Ammon's horn (tissue), 1 donor: ENCODE data around the gene NFKB1.
A peak's percentile ranks its signal among the peaks of the same experiment; 100 is the strongest.
"Not testable (repeated sequence)": the region's sequence is repeated elsewhere in the genome, so short reads cannot be mapped to it uniquely, and the experiment has no call there.

ENCODE experiments used
- DNase-seq: peaks from one replicate; pipeline ENCODE4 v3.0.0-alpha.2; 2016; ENCODE audit warnings: low spot score

NFKB1 gene

GRCh38 chr4:102500696-102501446 lies at the start of gene NFKB1:
NFKB1 (plus strand) TSS chr4:102501359; CDS start chr4:102525519, 24,160 bp downstream.
- DNase-seq: peak; percentile 74

GRCh38 chr4:102452854-102453253 lies 48.3 kb upstream of the NFKB1 start:
- no peak for DNase-seq

- no peak for DNase-seq
These were observed 47.3 kb upstream of the NFKB1 start for GRCh38 chr4:102453827-102454226.

DNA sequence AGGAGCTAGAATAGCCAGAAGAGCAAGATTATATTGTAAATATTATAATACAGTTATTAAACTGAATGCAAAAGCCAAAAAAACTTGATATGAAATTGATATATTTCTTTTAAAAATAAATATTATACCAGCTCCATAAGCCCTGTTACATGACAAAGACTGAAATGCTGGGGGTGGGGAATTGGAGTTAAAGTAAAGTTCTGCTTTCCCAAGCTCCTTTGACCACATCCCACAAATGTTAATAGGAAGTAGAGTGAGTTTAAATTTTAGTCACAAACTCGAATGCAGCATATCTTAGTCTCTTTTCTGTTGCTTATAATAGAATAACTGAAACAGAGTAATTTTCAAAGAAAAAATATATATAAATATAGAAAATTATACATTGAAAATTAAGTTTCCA lies 46.9 kb upstream of the NFKB1 start:
- DNase-seq: no peak

DNA sequence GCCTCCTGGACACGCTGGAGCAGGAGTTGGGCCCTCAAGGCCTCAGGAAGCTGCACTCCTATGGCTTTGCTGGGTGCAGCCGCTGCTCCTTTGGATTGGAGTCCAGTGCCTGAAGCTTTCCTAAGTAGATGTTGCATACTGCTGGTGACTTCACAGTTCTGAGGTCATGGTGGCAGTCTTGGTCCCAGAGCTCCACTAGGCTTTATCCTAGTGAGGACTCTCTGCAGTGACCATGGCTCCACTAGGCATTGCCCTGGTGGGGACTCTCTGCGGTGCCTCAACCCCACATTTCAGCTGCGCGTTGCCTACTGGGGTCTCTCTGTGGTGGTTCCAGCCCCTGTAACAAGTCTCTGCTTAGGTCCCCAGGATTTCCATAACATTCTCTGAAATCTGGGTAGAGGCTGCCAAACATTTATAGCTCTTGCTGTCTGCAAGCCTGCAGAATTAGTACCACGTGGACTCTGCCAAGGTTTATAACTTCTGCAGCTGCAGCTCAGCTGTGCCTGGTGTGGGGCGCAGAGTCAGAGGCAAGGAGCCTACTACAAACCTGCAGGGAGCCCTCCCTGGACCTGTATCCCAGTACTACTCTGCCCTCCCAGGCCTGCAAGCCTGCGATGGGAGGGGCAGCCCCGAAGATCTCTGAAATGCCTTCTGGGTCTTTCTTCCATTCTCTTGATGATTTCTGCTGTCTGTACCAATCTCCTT lies 46.0 kb upstream of the NFKB1 start:
- no peak for DNase-seq

GRCh38 chr4:102455750-102456149 lies 45.4 kb upstream of the NFKB1 start:
- no peak for DNase-seq

DNA sequence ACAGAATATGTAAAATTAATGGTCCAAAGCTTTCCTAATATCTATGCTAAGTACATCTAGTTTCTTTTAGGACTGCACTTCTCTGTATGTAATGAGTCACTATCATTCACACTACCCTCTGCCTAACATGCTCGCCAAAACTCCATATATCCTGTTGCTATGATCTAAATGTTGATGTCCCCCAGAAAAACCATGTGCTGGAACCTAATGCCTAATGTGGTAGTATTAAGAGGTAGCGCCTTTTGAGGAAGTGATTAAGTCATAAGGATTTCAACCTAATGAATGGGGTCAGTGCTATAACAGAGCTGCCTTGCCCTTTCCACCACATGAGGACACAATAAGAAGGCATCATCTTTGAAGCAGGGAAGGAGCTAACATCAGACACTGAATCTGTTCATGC lies 34.9 kb upstream of the NFKB1 start:
- DNase-seq: no peak

- no peak for DNase-seq
These were observed 31.4 kb upstream of the NFKB1 start for GRCh38 chr4:102469806-102470205.

DNA sequence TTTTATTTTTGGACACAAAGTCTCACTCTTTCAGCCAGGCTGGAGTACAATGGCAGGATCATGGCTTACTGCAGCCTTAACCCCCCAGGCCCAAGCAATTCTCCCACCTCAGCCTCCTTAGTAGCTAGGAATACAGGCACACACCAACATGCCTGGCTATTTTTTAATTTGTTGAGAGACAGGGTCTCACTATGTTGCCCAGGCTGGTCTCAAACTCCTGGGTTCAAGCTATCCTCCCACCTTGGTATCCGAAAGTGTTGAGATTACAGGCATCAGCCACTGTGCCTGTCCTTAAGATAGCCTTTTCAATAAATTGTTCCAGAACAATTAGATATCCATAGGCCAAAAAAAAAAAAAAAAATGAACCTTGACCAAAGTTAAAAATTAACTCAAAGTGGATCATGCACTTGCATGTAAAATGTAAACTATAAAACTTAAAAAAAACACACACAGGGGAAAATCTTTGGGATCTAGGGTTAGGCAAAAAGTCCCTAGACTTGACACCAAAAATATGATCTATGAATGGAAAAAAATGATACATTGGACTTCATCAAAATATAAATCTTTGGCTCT lies 28.6 kb upstream of the NFKB1 start:
- DNase-seq: no peak

DNA sequence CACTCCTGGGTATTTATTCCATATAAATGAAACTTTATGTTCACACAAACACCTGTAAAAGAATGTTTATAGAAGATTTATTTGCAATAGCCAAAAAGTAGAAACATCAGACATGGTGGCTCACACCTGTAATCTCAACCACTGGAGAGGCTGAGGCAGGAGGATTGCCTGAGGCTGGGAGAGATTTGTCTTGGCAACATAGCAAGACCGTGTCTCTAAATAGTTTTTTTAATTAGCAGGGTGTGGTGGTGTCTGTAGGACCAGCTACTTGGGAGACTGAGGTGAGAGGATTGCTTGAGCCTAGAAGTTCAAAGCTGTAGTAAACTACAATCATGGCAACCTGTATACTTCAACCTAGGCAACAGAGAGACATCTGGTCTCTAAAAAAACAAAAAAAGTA lies 27.7 kb upstream of the NFKB1 start:
- no peak for DNase-seq

GRCh38 chr4:102474736-102475504 lies 26.2 kb upstream of the NFKB1 start:
- no peak for DNase-seq

GRCh38 chr4:102477657-102478056 lies 23.5 kb upstream of the NFKB1 start:
- DNase-seq: no peak

GRCh38 chr4:102478186-102478585 lies 23.0 kb upstream of the NFKB1 start:
- no peak for DNase-seq

DNA sequence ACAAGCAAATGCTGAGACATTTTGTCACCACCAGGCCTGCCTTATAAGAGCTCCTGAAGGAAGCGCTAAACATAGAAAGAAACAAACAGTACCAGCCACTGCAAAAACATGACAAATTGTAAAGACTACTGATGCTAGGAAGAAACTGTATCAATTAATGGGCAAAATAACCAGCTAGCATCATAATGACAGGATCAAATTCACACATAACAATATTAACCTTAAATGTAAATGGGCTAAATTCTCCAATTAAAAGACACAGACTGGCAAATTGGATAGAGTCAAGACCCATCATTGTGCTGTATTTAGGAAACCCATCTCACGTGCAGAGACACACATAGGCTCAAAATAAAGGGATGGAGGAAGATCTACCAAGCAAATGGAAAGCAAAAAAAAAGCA lies 21.3 kb upstream of the NFKB1 start:
- DNase-seq: not testable (repeated sequence)

GRCh38 chr4:102483120-102483519 lies 18.0 kb upstream of the NFKB1 start:
- DNase-seq: no peak

DNA sequence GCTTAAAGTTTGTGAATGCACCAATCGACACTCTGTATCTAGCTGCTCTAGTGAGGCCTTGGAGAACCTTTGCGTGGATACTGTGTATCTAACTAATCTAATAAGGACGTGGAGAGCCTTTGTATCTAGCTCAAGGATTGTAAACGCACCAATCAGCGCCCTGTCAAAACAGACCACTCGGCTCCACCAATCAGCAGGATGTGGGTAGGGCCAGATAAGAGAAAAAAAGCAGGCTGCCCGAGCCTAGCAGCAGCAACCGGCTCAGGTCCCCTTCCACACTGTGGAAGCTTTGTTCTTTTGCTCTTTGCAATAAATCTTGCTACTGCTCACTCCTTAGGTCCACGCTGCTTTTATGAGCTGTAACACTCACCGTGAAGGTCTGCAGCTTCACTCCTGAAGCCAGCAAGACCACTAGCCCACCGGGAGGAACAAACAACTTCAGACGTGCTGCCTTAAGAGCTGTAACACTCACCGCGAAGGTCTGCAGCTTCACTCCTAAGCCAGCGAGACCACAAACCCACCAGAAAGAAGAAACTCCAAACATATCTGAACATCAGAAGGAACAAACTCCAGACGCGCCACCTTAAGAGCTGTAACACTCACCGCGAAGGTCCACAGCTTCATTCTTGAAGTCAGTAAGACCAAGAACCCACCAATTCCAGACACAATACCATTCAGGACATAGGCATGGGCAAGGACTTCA lies 17.0 kb upstream of the NFKB1 start:
- DNase-seq: not testable (repeated sequence)

DNA sequence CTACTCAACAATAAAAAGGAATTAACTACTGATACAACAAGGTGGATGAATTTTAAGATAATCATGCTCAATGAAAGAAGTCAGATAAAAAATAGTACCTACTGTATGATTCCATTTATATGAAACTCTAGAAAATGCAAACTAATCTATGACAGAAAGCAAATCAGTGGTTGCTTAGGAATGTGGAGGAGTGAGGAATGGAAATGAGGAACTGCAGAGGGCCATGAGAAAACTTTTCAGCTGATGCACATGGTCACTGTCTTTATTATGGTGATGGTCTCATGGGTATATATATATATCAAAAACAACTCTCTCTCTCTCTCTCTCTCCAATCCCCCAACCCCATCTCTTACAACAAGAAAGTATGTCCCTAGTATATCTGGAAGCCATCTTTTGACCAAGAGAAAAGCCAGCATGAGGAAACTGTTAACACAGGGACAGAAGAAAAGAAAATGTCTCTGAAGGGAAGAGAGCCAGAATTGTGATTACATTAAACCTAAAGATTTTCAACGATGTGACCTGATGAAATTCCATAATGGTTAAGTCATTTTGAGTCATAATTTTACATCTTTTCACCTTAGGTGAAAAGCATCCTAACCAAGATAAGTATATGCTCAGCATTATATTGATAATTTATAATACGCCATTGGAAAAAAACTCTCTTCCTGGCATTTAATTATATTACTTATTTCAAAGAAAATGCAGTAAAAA lies 8.5 kb upstream of the NFKB1 start:
- DNase-seq: no peak

- DNase-seq: no peak
These were observed 7.9 kb upstream of the NFKB1 start for GRCh38 chr4:102493257-102493656.

DNA sequence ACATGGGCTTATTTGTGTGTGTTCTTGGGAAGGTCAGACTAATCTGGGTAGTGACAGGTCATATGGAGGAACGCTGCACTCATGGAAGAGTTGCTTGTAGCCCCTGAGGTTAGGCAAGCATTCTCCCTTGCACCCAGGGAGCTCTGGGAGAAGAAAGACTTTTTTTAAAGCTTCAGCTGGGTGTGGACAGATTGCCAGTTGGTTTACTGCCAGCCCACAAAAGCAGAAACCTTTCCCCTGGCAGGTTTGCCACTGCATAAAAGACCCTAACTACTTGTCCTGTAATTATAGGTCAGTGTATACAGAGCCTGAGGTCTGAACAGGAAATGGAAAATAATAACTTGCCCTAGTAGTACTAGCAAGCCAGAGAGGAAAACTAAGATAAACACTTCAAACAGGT lies 7.4 kb upstream of the NFKB1 start:
- no peak for DNase-seq

- DNase-seq: no peak
These were observed 6.6 kb upstream of the NFKB1 start for GRCh38 chr4:102494603-102495002.

- DNase-seq: no peak
These were observed 3.2 kb upstream of the NFKB1 start for GRCh38 chr4:102497986-102498385.
